ENCODE measurements around the gene ALDH2.

Gene ALDH2

DNA sequence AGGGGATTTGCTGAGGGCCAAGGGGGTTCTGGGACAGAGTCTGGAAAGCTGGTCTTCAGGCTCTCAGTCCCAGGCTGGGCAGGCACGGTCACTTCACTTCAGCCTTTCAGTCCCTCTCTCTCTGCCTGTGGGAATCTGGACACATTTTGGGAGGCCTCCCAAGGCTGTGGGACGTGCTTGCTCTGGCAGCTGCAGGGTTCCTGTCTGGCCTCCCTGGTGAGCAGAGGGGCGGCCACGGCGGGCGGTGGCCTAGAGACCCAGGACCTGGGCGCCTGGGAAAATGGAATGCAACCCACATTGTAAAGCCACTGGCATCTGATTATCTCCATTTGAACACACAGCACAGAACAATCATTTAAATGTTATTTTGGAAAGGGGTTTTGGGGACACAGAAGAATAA, 10.1 kb upstream of the ALDH2 start:
- no peak for TF ChIP-seq ZNF8 (CRISPR knock-in tag; IDR thresholded peaks at IDR 0.05)
- TF ChIP-seq, protein P1, sequence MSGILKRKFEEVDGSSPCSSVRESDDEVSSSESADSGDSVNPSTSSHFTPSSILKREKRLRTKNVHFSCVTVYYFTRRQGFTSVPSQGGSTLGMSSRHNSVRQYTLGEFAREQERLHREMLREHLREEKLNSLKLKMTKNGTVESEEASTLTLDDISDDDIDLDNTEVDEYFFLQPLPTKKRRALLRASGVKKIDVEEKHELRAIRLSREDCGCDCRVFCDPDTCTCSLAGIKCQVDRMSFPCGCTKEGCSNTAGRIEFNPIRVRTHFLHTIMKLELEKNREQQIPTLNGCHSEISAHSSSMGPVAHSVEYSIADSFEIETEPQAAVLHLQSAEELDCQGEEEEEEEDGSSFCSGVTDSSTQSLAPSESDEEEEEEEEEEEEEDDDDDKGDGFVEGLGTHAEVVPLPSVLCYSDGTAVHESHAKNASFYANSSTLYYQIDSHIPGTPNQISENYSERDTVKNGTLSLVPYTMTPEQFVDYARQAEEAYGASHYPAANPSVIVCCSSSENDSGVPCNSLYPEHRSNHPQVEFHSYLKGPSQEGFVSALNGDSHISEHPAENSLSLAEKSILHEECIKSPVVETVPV (CRISPR knock-in tag; IDR thresholded peaks at IDR 0.05): no peak
- TF ChIP-seq, protein P2, sequence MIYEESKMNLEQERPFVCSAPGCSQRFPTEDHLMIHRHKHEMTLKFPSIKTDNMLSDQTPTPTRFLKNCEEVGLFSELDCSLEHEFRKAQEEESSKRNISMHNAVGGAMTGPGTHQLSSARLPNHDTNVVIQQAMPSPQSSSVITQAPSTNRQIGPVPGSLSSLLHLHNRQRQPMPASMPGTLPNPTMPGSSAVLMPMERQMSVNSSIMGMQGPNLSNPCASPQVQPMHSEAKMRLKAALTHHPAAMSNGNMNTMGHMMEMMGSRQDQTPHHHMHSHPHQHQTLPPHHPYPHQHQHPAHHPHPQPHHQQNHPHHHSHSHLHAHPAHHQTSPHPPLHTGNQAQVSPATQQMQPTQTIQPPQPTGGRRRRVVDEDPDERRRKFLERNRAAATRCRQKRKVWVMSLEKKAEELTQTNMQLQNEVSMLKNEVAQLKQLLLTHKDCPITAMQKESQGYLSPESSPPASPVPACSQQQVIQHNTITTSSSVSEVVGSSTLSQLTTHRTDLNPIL (CRISPR knock-in tag; IDR thresholded peaks at IDR 0.05; ENCODE audit: low read depth): no peak
- no peak for ATAC-seq

DNA sequence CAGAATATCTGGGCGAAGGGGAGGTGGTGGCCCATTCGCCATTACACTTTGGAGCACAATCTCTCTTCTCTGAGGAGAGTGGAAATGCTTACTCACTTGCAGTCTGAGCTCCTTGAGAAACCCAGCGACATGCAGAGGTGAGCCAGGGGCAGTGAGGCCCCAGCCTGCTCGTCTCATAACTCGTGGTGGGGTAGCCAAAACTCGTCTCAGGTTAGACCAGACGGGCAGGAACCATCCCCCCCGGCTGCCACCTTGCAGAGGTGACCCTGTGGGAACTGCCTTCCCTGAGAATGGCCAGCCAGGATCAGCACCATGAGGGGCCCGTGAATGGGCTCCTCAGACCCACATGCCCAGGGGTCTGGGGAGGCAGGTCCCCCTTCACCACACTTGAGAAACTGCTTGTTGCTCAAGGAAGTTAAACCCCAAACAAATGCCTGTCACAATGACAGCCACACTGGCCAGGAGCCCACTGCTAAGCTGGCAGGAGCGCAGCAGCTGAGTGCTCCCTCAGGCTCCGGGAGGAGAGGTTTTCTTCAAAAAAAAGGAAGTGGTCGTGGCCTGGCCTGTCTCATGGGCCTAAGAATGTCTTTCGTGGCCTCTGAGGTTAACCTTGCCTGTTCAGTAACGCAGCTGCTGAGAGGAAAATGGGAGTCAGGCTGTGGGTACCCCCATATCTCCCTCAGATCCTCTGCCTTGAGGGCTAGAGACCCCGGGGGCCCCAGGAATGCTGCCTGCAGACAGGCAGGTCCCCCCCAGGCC, 9.2 kb upstream of the ALDH2 start:
- no peak; the same call in 2 of the 3 replicates for ATAC-seq

DNA sequence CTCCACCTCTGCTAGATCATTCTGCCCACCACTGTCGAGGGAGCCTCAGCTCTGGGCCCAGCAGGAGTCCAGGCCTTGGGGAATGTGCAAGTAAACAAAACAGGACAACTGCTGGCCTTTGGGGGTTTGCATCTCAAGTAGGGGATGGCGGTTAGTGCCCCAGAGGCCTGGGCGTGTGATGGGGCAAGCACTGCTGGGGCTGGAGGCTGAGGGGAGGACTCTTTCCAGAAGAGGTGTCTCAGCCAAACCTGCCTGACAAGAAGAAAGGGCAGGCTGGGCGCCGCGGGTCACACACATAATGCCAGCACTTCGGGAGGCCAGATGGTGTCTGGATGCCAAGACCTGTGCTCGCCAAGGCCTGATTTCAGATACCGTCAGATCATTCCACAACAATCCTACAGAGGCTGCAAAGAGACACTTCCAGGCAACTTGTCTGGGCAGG, 8.6 kb upstream of the ALDH2 start:
- no peak for ATAC-seq
- TF ChIP-seq, protein P3, sequence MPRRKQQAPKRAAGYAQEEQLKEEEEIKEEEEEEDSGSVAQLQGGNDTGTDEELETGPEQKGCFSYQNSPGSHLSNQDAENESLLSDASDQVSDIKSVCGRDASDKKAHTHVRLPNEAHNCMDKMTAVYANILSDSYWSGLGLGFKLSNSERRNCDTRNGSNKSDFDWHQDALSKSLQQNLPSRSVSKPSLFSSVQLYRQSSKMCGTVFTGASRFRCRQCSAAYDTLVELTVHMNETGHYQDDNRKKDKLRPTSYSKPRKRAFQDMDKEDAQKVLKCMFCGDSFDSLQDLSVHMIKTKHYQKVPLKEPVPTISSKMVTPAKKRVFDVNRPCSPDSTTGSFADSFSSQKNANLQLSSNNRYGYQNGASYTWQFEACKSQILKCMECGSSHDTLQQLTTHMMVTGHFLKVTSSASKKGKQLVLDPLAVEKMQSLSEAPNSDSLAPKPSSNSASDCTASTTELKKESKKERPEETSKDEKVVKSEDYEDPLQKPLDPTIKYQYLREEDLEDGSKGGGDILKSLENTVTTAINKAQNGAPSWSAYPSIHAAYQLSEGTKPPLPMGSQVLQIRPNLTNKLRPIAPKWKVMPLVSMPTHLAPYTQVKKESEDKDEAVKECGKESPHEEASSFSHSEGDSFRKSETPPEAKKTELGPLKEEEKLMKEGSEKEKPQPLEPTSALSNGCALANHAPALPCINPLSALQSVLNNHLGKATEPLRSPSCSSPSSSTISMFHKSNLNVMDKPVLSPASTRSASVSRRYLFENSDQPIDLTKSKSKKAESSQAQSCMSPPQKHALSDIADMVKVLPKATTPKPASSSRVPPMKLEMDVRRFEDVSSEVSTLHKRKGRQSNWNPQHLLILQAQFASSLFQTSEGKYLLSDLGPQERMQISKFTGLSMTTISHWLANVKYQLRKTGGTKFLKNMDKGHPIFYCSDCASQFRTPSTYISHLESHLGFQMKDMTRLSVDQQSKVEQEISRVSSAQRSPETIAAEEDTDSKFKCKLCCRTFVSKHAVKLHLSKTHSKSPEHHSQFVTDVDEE (CRISPR knock-in tag; IDR thresholded peaks at IDR 0.05): no peak
- TF ChIP-seq TOX (CRISPR knock-in tag; IDR thresholded peaks at IDR 0.05; ENCODE audit: borderline replicate concordance) (no peak), ISL1 (CRISPR knock-in tag; IDR thresholded peaks at IDR 0.05) (no peak), ZNF8 (CRISPR knock-in tag; IDR thresholded peaks at IDR 0.05) (no peak), GLIS3 (CRISPR knock-in tag; IDR thresholded peaks at IDR 0.05) (no peak)
- TF ChIP-seq, protein P4, sequence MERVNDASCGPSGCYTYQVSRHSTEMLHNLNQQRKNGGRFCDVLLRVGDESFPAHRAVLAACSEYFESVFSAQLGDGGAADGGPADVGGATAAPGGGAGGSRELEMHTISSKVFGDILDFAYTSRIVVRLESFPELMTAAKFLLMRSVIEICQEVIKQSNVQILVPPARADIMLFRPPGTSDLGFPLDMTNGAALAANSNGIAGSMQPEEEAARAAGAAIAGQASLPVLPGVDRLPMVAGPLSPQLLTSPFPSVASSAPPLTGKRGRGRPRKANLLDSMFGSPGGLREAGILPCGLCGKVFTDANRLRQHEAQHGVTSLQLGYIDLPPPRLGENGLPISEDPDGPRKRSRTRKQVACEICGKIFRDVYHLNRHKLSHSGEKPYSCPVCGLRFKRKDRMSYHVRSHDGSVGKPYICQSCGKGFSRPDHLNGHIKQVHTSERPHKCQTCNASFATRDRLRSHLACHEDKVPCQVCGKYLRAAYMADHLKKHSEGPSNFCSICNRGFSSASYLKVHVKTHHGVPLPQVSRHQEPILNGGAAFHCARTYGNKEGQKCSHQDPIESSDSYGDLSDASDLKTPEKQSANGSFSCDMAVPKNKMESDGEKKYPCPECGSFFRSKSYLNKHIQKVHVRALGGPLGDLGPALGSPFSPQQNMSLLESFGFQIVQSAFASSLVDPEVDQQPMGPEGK (CRISPR knock-in tag; IDR thresholded peaks at IDR 0.05; ENCODE audit: borderline replicate concordance): no peak

More for the DNA sequence above, 9.2 kb upstream of the ALDH2 start:
- TF ChIP-seq ESRRG (CRISPR knock-in tag; IDR thresholded peaks at IDR 0.05): no peak
- no peak for TF ChIP-seq ZC3H10 (CRISPR knock-in tag; IDR thresholded peaks at IDR 0.05)
- TF ChIP-seq ZNF8 (CRISPR knock-in tag; IDR thresholded peaks at IDR 0.05): no peak
- TF ChIP-seq ARNTL (CRISPR knock-in tag; IDR thresholded peaks at IDR 0.05; ENCODE audit: borderline replicate concordance, low read depth): no peak

DNA sequence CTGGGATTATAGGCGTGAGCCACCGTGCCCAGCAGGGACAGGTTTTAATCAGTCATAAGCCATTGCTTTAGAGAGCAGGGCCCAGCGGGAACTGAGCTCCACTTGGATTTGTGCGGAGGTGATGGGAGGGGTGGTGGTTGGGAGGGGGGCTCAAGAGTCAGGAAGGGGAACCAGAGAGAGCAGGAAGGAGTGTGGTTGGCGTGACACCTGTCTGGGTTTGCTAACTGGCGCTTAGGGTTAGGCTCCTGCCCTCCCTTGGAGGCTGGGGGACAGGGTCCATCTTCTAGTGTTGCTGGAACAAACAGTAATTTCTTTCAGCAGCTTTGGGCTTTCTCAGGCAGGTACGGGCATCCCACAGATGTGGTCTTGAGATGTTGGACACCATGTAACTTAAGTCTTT, 7.5 kb upstream of the ALDH2 start:
- ATAC-seq: no peak
- no peak for TF ChIP-seq ZNF70 (CRISPR knock-in tag; IDR thresholded peaks at IDR 0.05)
- no peak for TF ChIP-seq ARNTL (CRISPR knock-in tag; IDR thresholded peaks at IDR 0.05; ENCODE audit: borderline replicate concordance, low read depth)
- no peak for TF ChIP-seq TCF4 (CRISPR knock-in tag; IDR thresholded peaks at IDR 0.05; ENCODE audit: borderline replicate concordance)
- TF ChIP-seq CSDC2 (CRISPR knock-in tag; IDR thresholded peaks at IDR 0.05): no peak
- no peak for TF ChIP-seq RARB (CRISPR knock-in tag; IDR thresholded peaks at IDR 0.05)
- TF ChIP-seq ZNF8 (CRISPR knock-in tag; IDR thresholded peaks at IDR 0.05): no peak
- TF ChIP-seq ISL1 (CRISPR knock-in tag; IDR thresholded peaks at IDR 0.05): no peak
- no peak for TF ChIP-seq ZNF565 (CRISPR knock-in tag; conservative IDR thresholded peaks at IDR 0.05; ENCODE audit: low read depth)
- no peak for TF ChIP-seq BACH2 (CRISPR knock-in tag; IDR thresholded peaks at IDR 0.05; ENCODE audit: borderline replicate concordance)
- TF ChIP-seq TOX (CRISPR knock-in tag; IDR thresholded peaks at IDR 0.05; ENCODE audit: borderline replicate concordance): no peak
- TF ChIP-seq, protein P3 (CRISPR knock-in tag; IDR thresholded peaks at IDR 0.05): no peak
- TF ChIP-seq, protein P2 (CRISPR knock-in tag; IDR thresholded peaks at IDR 0.05; ENCODE audit: low read depth): no peak
- TF ChIP-seq, protein P4 (CRISPR knock-in tag; IDR thresholded peaks at IDR 0.05; ENCODE audit: borderline replicate concordance): no peak
- no peak for TF ChIP-seq ZFP30 (CRISPR knock-in tag; IDR thresholded peaks at IDR 0.05)
- no peak for TF ChIP-seq PPARA (CRISPR knock-in tag; IDR thresholded peaks at IDR 0.05; ENCODE audit: borderline replicate concordance)
- no peak for TF ChIP-seq GLIS3 (CRISPR knock-in tag; IDR thresholded peaks at IDR 0.05)
